ENCODE measurements around the gene SYT9. TPM values are rescaled to one million over a fixed set of nuclear protein-coding genes. Genes with fewer than 3 reads are reported as not detected.

Gene SYT9
- total and polyA plus RNA-seq, 10 of the 15 experiments (the other 5 are each of a cell fraction or from before 2014, with no cell fraction given) = 0.03 TPM; not detected in 9

- no TSS peak for BruUV-seq (replicated peaks)
- Histone ChIP-seq H3K79me2 (ENCODE audit: control insufficient read depth, insufficient read depth, low read length) (no peaks in the 10 kb centered on the region), H2AFZ (ENCODE audit: control insufficient read depth, low read depth, low read length) (no peak overlapping the region), H3K9me3 (replicated peaks; ENCODE audit: control insufficient read depth, insufficient read depth, low read length) (no peaks in the 10 kb centered on the region), H3K27ac (ENCODE audit: control insufficient read depth, insufficient read depth) (no peak overlapping the region), H3K4me3 (no peak overlapping the region), H3K9ac (ENCODE audit: control insufficient read depth, insufficient read depth, low read length) (no peak overlapping the region), H3K27me3 (replicated peaks in 1 of 2; ENCODE audit: control insufficient read depth in 2 of 2, insufficient read depth in 2 of 2, low read length in 1 of 2) (no peaks in the 10 kb centered on the region), H4K20me1 (ENCODE audit: control insufficient read depth, insufficient read depth) (no peaks in the 10 kb centered on the region), H3K4me1 (ENCODE audit: control insufficient read depth, insufficient read depth, low read length) (no peaks in the 10 kb centered on the region), H3K36me3 (ENCODE audit: control insufficient read depth in 2 of 2, insufficient read depth in 2 of 2, low read length in 1 of 2) (no peaks in the 10 kb centered on the region), H3K4me2 (ENCODE audit: control insufficient read depth, insufficient read depth) (no peak overlapping the region)
- no peak for DNase-seq (ENCODE audit: low read depth, low spot score)
- SMC1A ChIA-PET (ENCODE audit: uncharacterized antibody, unreplicated experiment) = interaction anchor here (1.4 kb wide), 1 partner anchor 9 kb away, joined by 4 read pairs; no protein-coding TSS in a partner anchor
- 20% methylated on average over 4 of the region's 4 CpGs for WGBS (ENCODE audit: insufficient coverage, insufficient replicate concordance, low lambda C conversion rate, missing lambda C conversion rate)
- POLR2A ChIA-PET = no interaction called here
- intact Hi-C loops (cut with micrococcal nuclease; ENCODE audit: unreplicated experiment) = no loop called here
- CTCF ChIA-PET = no interaction called here
- in situ Hi-C loops (cut with MboI) = no loop called here
- TF ChIP-seq EGR1 (IDR thresholded peaks at IDR 0.05; ENCODE audit: borderline replicate concordance in 1 of 2, low read depth in 2 of 2, low read length in 2 of 2) (no peak), RBBP5 (conservative IDR thresholded peaks at IDR 0.05) (no peak), ZNF274 (IDR thresholded peaks at IDR 0.05; ENCODE audit: insufficient read depth, insufficient read length) (no peak), SMC3 (IDR thresholded peaks at IDR 0.05; ENCODE audit: borderline replicate concordance, low read length) (no peak), SREBF2 (IDR thresholded peaks at IDR 0.05; ENCODE audit: low read length) (no peak), ZNF207 (IDR thresholded peaks at IDR 0.05; ENCODE audit: borderline replicate concordance) (no peak), SP1 (IDR thresholded peaks at IDR 0.05; ENCODE audit: low read depth, low read length) (no peak), ATF3 (IDR thresholded peaks at IDR 0.05; ENCODE audit: borderline replicate concordance, extremely low read depth, low read depth, low read length) (no peak), REST (IDR thresholded peaks at IDR 0.05; ENCODE audit: low read depth, low read length) (no peak), SPI1 (IDR thresholded peaks at IDR 0.05; ENCODE audit: borderline replicate concordance, insufficient read depth, low read depth, low read length) (no peak), ZSCAN29 (IDR thresholded peaks at IDR 0.05) (no peak), CBFB (IDR thresholded peaks at IDR 0.05; ENCODE audit: low read depth) (no peak), HDGF (IDR thresholded peaks at IDR 0.05) (no peak), SMAD5 (IDR thresholded peaks at IDR 0.05; ENCODE audit: low read depth) (no peak), POLR2AphosphoS2 (IDR thresholded peaks at IDR 0.05; ENCODE audit: low read depth, low read length) (no peak)
- RAD21 ChIA-PET (ENCODE audit: unreplicated experiment) = no interaction called here
- ATAC-seq = no peak
- no peak for FAIRE-seq
These were observed 46.9 kb upstream of the SYT9 start for GRCh38 chr11:7204778-7205177.

Data from GM12878 (cell line).